SK-MEL-5 (cell line): ENCODE measurements around the gene OR8D4. TPM values are rescaled to one million over a fixed set of nuclear protein-coding genes. Genes with fewer than 3 reads are reported as not detected.
"Not testable (repeated sequence)": the region's sequence is repeated elsewhere in the genome, so short reads cannot be mapped to it uniquely, and the experiment has no call there.

Experiments used
- DNase-seq: peaks from one replicate; pipeline ENCODE4 v3.0.0-alpha.2; 2016; ENCODE audit warnings: low read depth, low spot score
- in situ Hi-C: cut with HindIII; loops from 2 replicates; pipeline ENCODE4 v1.10.0; 2016; ENCODE audit warnings: low sequenced_read_pairs, high pct_unique_total_duplicates, low pct_unique_long_range_greater_than_20kb
- polyA plus RNA-seq, 2 experiments: library from polyadenylated mRNA; depleted of rRNA; stranded (reverse); fragments of >200 nt; gene quantifications; 2 replicates each; pipeline ENCODE4 v1.2.3, GENCODE V29; 2015
- total RNA-seq: library from RNA; depleted of rRNA; stranded (reverse); fragments of >200 nt; shearing (Covaris generic); gene quantifications from 2 replicates; pipeline ENCODE4 v1.2.3, GENCODE V29; 2014; rRNA removed

OR8D4 gene
- total RNA-seq = not detected in 2 replicates
- not detected in 2 replicates for polyA plus RNA-seq (2015; cell fraction: cytosol; rRNA removed)
- polyA plus RNA-seq (2015; cell fraction: nucleus; rRNA removed) = not detected in 2 replicates

- DNase-seq = no peak
- in situ Hi-C loops = no loop called here
Measured at GRCh38 chr11:123901867-123902266, at the start of gene OR8D4. Gene OR8D4, plus strand, starts transcription at chr11:123902167. Its CDS starts 4,265 bp downstream, at chr11:123906432.

GRCh38 chr11:123852321-123852720, 49.6 kb upstream of the OR8D4 start:
- DNase-seq = no peak
- in situ Hi-C loops = no loop called here

DNA sequence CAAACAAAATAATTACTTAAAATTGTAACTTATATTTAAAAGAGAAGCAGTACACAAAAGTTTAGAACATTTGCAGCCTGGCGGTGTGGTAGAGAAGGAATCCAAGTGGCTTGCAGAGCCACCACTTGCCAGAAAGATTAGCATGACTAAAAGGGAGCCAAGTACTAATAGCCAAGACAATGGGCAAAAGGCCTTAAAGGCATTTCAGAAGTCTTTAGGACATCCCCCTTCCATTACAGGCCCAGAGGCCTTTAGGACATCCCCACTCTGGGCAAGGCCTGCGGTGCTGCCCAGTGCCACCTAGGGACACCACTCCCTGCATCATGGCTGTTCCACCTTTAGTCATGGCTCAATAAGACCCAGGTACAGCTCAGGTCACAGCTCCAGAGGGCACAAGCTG, 48.9 kb upstream of the OR8D4 start:
- in situ Hi-C loops = no loop called here

DNA sequence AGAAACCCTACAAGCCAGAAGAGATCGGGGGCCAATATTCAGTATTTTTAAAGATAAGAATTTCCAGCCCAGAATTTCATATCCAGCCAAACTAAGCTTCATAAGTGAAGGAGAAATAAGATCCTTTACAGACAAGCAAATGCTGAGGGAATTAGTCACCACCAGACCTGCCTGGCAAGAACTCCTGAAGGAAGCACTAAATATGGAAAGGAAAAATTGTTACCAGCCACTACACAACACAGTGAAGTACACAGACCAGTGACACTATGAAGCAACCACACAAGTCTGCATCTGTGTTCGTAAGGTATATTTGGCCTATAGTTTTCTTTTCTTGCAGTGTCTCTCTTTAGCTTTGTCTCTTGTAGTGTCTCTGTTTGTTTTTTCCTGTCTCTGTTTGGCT, 45.5 kb upstream of the OR8D4 start:
- DNase-seq = no peak
- in situ Hi-C loops = no loop called here

More for the DNA sequence above, 48.9 kb upstream of the OR8D4 start:
- no peak for DNase-seq

- no peak for DNase-seq
- in situ Hi-C loops = no loop called here
Measured at GRCh38 chr11:123859731-123860130, 42.2 kb upstream of the OR8D4 start.

- DNase-seq, in situ Hi-C loops: not testable (repeated sequence)
Measured at GRCh38 chr11:123865293-123865692, 36.7 kb upstream of the OR8D4 start.

- DNase-seq, in situ Hi-C loops: not testable (repeated sequence)
Measured at GRCh38 chr11:123867795-123868194, 34.2 kb upstream of the OR8D4 start.

GRCh38 chr11:123880912-123881311, 21.1 kb upstream of the OR8D4 start:
- in situ Hi-C loops = no loop called here
- DNase-seq = no peak

- DNase-seq = no peak
- in situ Hi-C loops = no loop called here
Measured at GRCh38 chr11:123885570-123885969, 16.4 kb upstream of the OR8D4 start, which contains the start of gene TMEM225. Gene TMEM225, minus strand, starts transcription at chr11:123885670. Its CDS starts 245 bp downstream, at chr11:123885425.

- in situ Hi-C loops = no loop called here
- DNase-seq = no peak
Measured at GRCh38 chr11:123892031-123892430, 9.9 kb upstream of the OR8D4 start.

DNA sequence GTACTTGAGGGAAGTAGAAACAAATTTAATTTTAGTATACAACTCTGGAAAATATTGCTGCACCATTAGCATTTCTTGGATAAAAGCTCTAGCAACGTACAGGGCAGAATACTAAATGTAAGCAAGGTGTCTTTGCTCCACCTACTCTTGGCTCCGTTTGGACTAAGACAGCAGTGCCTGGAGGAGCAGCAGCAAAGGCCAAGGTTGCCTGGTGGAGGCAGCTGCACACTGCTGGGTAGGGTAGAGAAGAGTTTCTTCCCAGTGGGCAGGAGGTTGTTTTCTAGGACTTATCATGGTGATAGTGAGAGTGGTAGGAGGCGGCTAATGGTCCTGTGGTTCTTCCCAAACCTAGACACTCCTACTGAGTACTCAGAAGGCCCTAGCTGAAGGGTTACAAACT, 2.2 kb upstream of the OR8D4 start:
- no peak for DNase-seq
- in situ Hi-C loops = no loop called here

DNA sequence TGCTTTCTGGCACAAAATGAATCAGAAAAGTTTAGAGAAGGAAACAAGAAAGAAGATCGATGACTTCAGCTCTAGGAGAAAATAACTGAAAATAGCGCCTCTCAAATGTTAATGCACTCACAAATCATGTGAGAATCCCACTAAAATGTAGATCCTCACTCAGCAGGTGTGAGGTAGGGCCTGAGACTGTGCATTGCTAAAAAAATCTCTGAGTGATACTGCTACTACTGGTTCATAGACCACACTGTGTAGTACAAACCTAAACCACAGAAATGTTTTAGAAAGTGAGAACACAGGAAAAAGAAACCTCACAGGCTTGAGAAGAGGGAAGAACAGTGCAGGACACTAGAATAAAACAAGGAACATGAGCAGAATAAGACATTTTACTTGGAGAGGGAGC, 2.0 kb downstream of the OR8D4 start:
- in situ Hi-C loops = no loop called here

GRCh38 chr11:123904932-123905331, 3.0 kb downstream of the OR8D4 start:
- in situ Hi-C loops = no loop called here
- DNase-seq = no peak

More for the DNA sequence above, 2.0 kb downstream of the OR8D4 start:
- no peak for DNase-seq

- no peak for DNase-seq
- in situ Hi-C loops = no loop called here
Measured at GRCh38 chr11:123905826-123906225, 3.9 kb downstream of the OR8D4 start.

- DNase-seq = no peak
- in situ Hi-C loops = no loop called here
Measured at GRCh38 chr11:123920943-123921342, 19.0 kb downstream of the OR8D4 start.

- no peak for DNase-seq
- in situ Hi-C loops = no loop called here
Measured at GRCh38 chr11:123924027-123924426, 22.1 kb downstream of the OR8D4 start.

- in situ Hi-C loops = no loop called here
- no peak for DNase-seq
Measured at GRCh38 chr11:123939317-123939716, 37.4 kb downstream of the OR8D4 start, which contains the start of gene OR4D5. Gene OR4D5, plus strand, starts transcription at chr11:123939617. Its CDS starts 0 bp downstream, at chr11:123939617.

DNA sequence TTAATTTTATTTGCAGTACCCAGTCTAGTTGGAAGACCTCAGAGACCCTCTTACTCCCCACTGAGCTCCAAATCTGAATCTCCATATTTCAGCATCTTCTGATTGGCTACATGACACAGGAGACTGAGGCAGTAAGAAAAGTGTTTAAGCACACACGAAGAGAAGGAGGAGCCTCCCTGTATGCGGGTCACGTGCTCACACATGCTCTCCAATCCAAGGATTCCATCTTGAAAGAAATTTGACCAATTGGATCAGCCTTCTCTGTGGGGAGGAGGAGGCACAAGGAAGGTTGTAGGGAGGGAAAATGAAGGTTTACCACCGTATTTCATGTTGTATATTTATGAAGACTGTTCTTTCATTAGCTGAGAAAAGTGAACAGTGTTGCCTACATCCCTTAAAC, 40.4 kb downstream of the OR8D4 start:
- in situ Hi-C loops = no loop called here
- no peak for DNase-seq

GRCh38 chr11:123943738-123944137, 41.8 kb downstream of the OR8D4 start, which contains the start of gene OR6T1:
Gene OR6T1, minus strand, starts transcription at chr11:123943838. Its CDS starts 0 bp downstream, at chr11:123943838.
- in situ Hi-C loops = no loop called here
- DNase-seq = no peak

GRCh38 chr11:123945132-123945531, 43.2 kb downstream of the OR8D4 start:
- in situ Hi-C loops = no loop called here
- no peak for DNase-seq
